Panc1 (cell line): ENCODE results near the gene ZNF189. TPM values are rescaled to one million over a fixed set of nuclear protein-coding genes. Genes with fewer than 3 reads are reported as not detected.

ENCODE experiments used
- ATAC-seq: fragments of 200-7000 bp; cut with Tn5 transposase; 2 replicates; pipeline ENCODE4 v1.9.1; 2020; ENCODE audit warnings: mild to moderate bottlenecking, moderate library complexity
- BruUV-seq: library from RNA; stranded (reverse); fragments of 400-500 nt; replicated peaks from 2 replicates; lab custom pipeline; 2021; lab: Mats Ljungman, UMichigan
- CTCF ChIA-PET: fragments of 300-600 bp; sonication (Branson Sonifier 250); formaldehyde crosslinking; loops from one replicate; lab custom pipeline; 2022; ENCODE audit warnings: antibody characterized with exemption; lab: Charles Lee
- POLR2A ChIA-PET: fragments of 300-600 bp; sonication (Branson Sonifier 250); formaldehyde crosslinking; loops from one replicate; lab custom pipeline; 2022; ENCODE audit warnings: antibody characterized with exemption; lab: Charles Lee
- DNase-seq: peaks from one replicate; pipeline ENCODE4 v3.0.0-alpha.2; 2010; ENCODE audit warnings: low read depth, low spot score
- H3K27ac ChIP-seq: 2 replicates; pipeline ENCODE4 v1.5.1; 2011; ENCODE audit warnings: mild to moderate bottlenecking, low read length, inconsistent platforms
- H3K27me3 ChIP-seq: fragments of 200-500 bp; sonication (Bioruptor generic); 2 replicates; pipeline ENCODE4 v1.6.0; 2014; ENCODE audit warnings: low read length, inconsistent platforms; ENCODE audit not compliant: control insufficient read depth, insufficient read depth
- H3K36me3 ChIP-seq: fragments of 200-500 bp; sonication (Bioruptor generic); 2 replicates; pipeline ENCODE4 v1.5.1; 2014; ENCODE audit warnings: inconsistent platforms, mild to moderate bottlenecking, low read length, moderate library complexity; ENCODE audit not compliant: control insufficient read depth, insufficient read depth
- H3K4me1 ChIP-seq: 2 replicates; pipeline ENCODE4 v1.5.1; 2011; ENCODE audit warnings: inconsistent platforms, mild to moderate bottlenecking, low read length, moderate library complexity; ENCODE audit not compliant: control insufficient read depth, insufficient read depth
- H3K4me3 ChIP-seq, 2 experiments: 2 replicates each; pipeline ENCODE4 v1.5.1; 2011 to 2012; ENCODE audit warnings: low read depth in 2 of 2, low read length in 2 of 2, mild to moderate bottlenecking in 2 of 2, inconsistent platforms in 1 of 2, moderate library complexity in 1 of 2
- H3K9me3 ChIP-seq: fragments of 200-500 bp; sonication (Bioruptor generic); 2 replicates; pipeline ENCODE4 v1.5.1; 2014; ENCODE audit warnings: low read depth, mild to moderate bottlenecking, inconsistent platforms, low read length, moderate library complexity; ENCODE audit not compliant: control insufficient read depth, insufficient read depth
- POLR2AphosphoS5 ChIP-seq: IDR thresholded peaks from 2 replicates; pipeline ENCODE4 v1.6.1; 2012; ENCODE audit warnings: mild to moderate bottlenecking, low read depth, low read length, moderate library complexity
- SIN3A ChIP-seq: IDR thresholded peaks from 2 replicates; pipeline ENCODE4 v1.6.1; 2012; ENCODE audit warnings: low read depth, mild to moderate bottlenecking, low read length, moderate library complexity, borderline replicate concordance; ENCODE audit not compliant: insufficient read depth
- TCF7L2 ChIP-seq: IDR thresholded peaks from 2 replicates; pipeline ENCODE4 v1.6.1; 2011; ENCODE audit warnings: mild to moderate bottlenecking, low read depth, low read length, inconsistent platforms
- in situ Hi-C: cut with HindIII; loops from 2 replicates; pipeline ENCODE4 v1.10.0; 2016; ENCODE audit warnings: low sequenced_read_pairs, low pct_unique_long_range_greater_than_20kb
- intact Hi-C: fragments of 100-400 bp; cut with micrococcal nuclease; formaldehyde crosslinking; loops from one replicate; pipeline ENCODE4 v1.10.0; 2022; ENCODE audit not compliant: unreplicated experiment
- total RNA-seq: library from RNA; stranded (reverse); gene quantifications from one replicate; pipeline ENCODE4 v1.2.1, GENCODE V29; 2021; ENCODE audit not compliant: unreplicated experiment
- TF ChIP-seq, protein P1 (sequence below): fragments of 450-650 bp; IDR thresholded peaks from 2 replicates; pipeline ENCODE4 v1.5.1; 2017; ENCODE audit warnings: mild to moderate bottlenecking
- TF ChIP-seq, protein P2 (sequence below), 2 experiments: IDR thresholded peaks; 2 replicates each; pipeline ENCODE4 v1.6.1; 2011 to 2012; ENCODE audit warnings: low read depth in 2 of 2, control low read depth in 1 of 2, low read length in 1 of 2, mild to moderate bottlenecking in 1 of 2, moderate library complexity in 1 of 2; ENCODE audit not compliant: insufficient read depth in 1 of 2

The ZNF189 gene
- total RNA-seq, 1 experiment from 2014 or later, result 7.0 TPM

DNA sequence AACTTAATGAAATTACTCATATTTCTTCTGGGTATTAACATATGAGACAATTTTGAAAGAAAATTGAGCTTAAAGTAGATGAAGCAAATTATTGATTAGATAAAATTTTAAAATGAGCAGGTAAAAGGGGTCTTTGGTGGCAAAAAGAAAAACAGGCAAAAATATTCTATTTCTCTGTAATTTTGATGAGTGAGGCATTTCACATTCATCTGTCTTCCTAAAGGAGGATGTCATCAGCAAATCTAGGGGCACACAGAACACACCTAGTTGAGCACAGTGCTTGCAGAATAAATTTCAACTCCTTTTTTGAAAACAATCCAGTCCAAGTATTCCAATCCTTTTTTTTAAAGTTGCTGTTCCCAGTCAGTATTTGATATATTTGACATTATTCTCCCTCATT lies 16.2 kb downstream of the ZNF189 start:
- BruUV-seq, result no TSS peak
- CTCF ChIA-PET, result no interaction called here

DNA sequence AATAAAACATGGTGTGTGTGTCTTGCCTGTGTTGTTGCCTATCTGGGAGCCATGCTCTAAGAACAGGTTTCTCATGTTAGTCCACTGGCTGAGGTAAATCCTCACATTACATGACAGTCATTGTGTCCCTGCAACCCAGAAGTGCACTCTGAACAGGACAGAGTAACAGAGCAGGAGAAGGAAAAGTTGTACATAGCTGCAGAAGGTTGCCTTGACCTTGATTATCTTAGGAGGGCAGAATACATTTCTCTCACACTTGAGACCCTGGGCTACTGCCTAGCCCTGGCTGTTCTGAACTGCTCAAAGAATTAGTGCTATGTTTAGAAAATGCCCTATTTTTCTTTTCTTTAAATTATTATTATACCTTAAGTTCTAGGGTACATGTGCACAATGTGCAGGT lies 16.9 kb downstream of the ZNF189 start:
- Histone ChIP-seq H3K4me3 (no peak overlapping the region), H3K36me3 (no peaks in the 10 kb centered on the region), H3K9me3 (peaks cover 4% of the 10 kb centered on the region; the same call in 1 of the 2 replicates), H3K27ac (no peak overlapping the region), H3K4me1 (no peaks in the 10 kb centered on the region), H3K27me3 (peaks cover 13% of the 10 kb centered on the region)
- in situ Hi-C loops (no loop called here), intact Hi-C loops (no loop called here)
- no peak for DNase-seq
- no TSS peak for BruUV-seq
- POLR2A ChIA-PET, result no interaction called here
- ATAC-seq, result no peak
- TF ChIP-seq, protein P1, sequence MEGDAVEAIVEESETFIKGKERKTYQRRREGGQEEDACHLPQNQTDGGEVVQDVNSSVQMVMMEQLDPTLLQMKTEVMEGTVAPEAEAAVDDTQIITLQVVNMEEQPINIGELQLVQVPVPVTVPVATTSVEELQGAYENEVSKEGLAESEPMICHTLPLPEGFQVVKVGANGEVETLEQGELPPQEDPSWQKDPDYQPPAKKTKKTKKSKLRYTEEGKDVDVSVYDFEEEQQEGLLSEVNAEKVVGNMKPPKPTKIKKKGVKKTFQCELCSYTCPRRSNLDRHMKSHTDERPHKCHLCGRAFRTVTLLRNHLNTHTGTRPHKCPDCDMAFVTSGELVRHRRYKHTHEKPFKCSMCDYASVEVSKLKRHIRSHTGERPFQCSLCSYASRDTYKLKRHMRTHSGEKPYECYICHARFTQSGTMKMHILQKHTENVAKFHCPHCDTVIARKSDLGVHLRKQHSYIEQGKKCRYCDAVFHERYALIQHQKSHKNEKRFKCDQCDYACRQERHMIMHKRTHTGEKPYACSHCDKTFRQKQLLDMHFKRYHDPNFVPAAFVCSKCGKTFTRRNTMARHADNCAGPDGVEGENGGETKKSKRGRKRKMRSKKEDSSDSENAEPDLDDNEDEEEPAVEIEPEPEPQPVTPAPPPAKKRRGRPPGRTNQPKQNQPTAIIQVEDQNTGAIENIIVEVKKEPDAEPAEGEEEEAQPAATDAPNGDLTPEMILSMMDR, result no peak
- no peak for TF ChIP-seq SIN3A
- CTCF ChIA-PET, result no interaction called here

More for the DNA sequence above, 16.2 kb downstream of the ZNF189 start:
- H3K9me3 ChIP-seq, result peaks cover 9% of the 10 kb centered on the region; the same call in 1 of the 2 replicates
- ATAC-seq (no peak), DNase-seq (no peak)
- POLR2A ChIA-PET, result no interaction called here
- H3K27me3 ChIP-seq, result peaks cover 8% of the 10 kb centered on the region; the same call in 1 of the 2 replicates
- intact Hi-C loops (no loop called here), in situ Hi-C loops (no loop called here)
- TF ChIP-seq, protein P2, sequence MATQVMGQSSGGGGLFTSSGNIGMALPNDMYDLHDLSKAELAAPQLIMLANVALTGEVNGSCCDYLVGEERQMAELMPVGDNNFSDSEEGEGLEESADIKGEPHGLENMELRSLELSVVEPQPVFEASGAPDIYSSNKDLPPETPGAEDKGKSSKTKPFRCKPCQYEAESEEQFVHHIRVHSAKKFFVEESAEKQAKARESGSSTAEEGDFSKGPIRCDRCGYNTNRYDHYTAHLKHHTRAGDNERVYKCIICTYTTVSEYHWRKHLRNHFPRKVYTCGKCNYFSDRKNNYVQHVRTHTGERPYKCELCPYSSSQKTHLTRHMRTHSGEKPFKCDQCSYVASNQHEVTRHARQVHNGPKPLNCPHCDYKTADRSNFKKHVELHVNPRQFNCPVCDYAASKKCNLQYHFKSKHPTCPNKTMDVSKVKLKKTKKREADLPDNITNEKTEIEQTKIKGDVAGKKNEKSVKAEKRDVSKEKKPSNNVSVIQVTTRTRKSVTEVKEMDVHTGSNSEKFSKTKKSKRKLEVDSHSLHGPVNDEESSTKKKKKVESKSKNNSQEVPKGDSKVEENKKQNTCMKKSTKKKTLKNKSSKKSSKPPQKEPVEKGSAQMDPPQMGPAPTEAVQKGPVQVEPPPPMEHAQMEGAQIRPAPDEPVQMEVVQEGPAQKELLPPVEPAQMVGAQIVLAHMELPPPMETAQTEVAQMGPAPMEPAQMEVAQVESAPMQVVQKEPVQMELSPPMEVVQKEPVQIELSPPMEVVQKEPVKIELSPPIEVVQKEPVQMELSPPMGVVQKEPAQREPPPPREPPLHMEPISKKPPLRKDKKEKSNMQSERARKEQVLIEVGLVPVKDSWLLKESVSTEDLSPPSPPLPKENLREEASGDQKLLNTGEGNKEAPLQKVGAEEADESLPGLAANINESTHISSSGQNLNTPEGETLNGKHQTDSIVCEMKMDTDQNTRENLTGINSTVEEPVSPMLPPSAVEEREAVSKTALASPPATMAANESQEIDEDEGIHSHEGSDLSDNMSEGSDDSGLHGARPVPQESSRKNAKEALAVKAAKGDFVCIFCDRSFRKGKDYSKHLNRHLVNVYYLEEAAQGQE (IDR thresholded peaks at IDR 0.05; ENCODE audit: insufficient read depth in 1 of 2, low read depth in 2 of 2, low read length in 1 of 2), result no peak
- TF ChIP-seq, protein P1, result no peak
- TF ChIP-seq TCF7L2 (no peak), SIN3A (no peak), POLR2AphosphoS5 (no peak)
- H3K4me3 ChIP-seq, result no peak overlapping the region
- H3K27ac ChIP-seq, result no peak overlapping the region
- no peaks in the 10 kb centered on the region for H3K4me1 ChIP-seq
- H3K36me3 ChIP-seq, result no peaks in the 10 kb centered on the region
